NCI-H2171 treated with DMSO at 0.1 percent for 48 hours (cell line): ENCODE measurements around the gene GALNT2.

Source experiments
- DNase-seq: peaks from one replicate; lab custom pipeline; 2025; lab: John Stamatoyannopoulos, UW

The GALNT2 gene

GRCh38 chr1:230212405-230212936 lies 145.4 kb downstream of the GALNT2 start:
- no peak for DNase-seq

GRCh38 chr1:230215031-230215430 lies 148.0 kb downstream of the GALNT2 start:
- DNase-seq: no peak

- DNase-seq: no peak
Measured at GRCh38 chr1:230215529-230215928, 148.5 kb downstream of the GALNT2 start.

GRCh38 chr1:230216896-230217295 lies 149.9 kb downstream of the GALNT2 start:
- DNase-seq: no peak

- no peak for DNase-seq
Measured at GRCh38 chr1:230218667-230219066, 151.6 kb downstream of the GALNT2 start.

- DNase-seq: no peak
Measured at GRCh38 chr1:230219174-230220067, 152.4 kb downstream of the GALNT2 start.

GRCh38 chr1:230220478-230220877 lies 153.4 kb downstream of the GALNT2 start:
- DNase-seq: no peak

GRCh38 chr1:230220907-230221306 lies 153.9 kb downstream of the GALNT2 start:
- DNase-seq: no peak

- DNase-seq: no peak
Measured at GRCh38 chr1:230222678-230223077, 155.6 kb downstream of the GALNT2 start.

- no peak for DNase-seq
Measured at GRCh38 chr1:230224101-230224960, 157.3 kb downstream of the GALNT2 start.

- DNase-seq: no peak
Measured at GRCh38 chr1:230226007-230226800, 159.2 kb downstream of the GALNT2 start.

GRCh38 chr1:230226814-230227213 lies 159.8 kb downstream of the GALNT2 start:
- DNase-seq: no peak

- DNase-seq: no peak
Measured at GRCh38 chr1:230228236-230228897, 161.3 kb downstream of the GALNT2 start.

GRCh38 chr1:230230273-230230672 lies 163.2 kb downstream of the GALNT2 start:
- DNase-seq: no peak

- DNase-seq: no peak
Measured at GRCh38 chr1:230230948-230231773, 164.1 kb downstream of the GALNT2 start.

- no peak for DNase-seq
Measured at GRCh38 chr1:230231774-230232145, 164.7 kb downstream of the GALNT2 start.

GRCh38 chr1:230232371-230232771 lies 165.3 kb downstream of the GALNT2 start:
- no peak for DNase-seq

- DNase-seq: no peak
Measured at GRCh38 chr1:230233786-230234185, 166.7 kb downstream of the GALNT2 start.

GRCh38 chr1:230235876-230236275 lies 168.8 kb downstream of the GALNT2 start:
- no peak for DNase-seq

- no peak for DNase-seq
Measured at GRCh38 chr1:230236301-230237008, 169.4 kb downstream of the GALNT2 start.
